Measurements from ENCODE around the gene F2RL3. TPM values are rescaled to one million over a fixed set of nuclear protein-coding genes. Genes with fewer than 3 reads are reported as not detected.

The F2RL3 gene
- total and polyA plus RNA-seq, 7 experiments from 2014 or later, result 0.16 to 0.19 TPM; not detected in 5

DNA sequence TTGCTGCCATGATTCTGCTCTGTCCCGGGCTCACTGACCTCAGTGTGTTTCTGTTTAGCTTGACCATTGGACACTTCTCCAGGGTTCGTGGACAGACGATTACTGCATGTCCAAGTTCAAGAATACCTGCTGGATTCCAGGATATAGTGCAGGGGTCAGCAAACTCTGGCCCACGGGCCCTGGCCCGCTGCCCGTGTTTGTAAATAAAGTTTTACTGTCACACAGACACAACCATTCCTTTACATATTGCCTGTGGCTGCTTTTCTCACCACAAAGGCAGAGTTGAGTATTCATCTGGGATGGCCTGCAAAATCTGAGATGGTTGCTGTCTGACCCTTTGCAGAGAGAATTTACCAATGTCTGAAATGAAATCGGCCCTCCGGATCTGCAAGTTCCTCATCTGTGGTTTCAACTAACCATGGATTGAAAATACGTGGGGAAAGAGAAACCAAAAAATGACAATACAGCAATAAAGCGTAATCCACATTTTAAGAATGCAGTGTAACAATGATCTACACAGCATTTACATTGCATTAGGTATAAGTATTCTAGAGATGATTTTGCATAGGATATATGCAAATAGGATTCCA, 25.9 kb upstream of the F2RL3 start:
- H3K27ac ChIP-seq (ENCODE audit: low read depth, low read length), result no peak overlapping the region
- Mint-ChIP-seq H3K4me3 (no peak overlapping the region), H3K36me3 (peaks cover 4 to 46% (median 17%) of the 10 kb centered on the region in 5 donors), H3K27me3 (no peaks in the 10 kb centered on the region), H3K27ac (no peak overlapping the region), H3K9me3 (no peaks in the 10 kb centered on the region), H3K4me1 (peaks cover 0 to 6% (median 0%) of the 10 kb centered on the region in 7 donors)
- no peaks in the 10 kb centered on the region for H3K9me3 ChIP-seq (ENCODE audit: control insufficient read depth in 2 of 3, low read length in 3 of 3)
- H3K4me3 ChIP-seq (ENCODE audit: low read length), result no peak overlapping the region
- DNase-seq (no peak), ATAC-seq (no peak)
- ChIA-PET POLR2A (no interaction called here), CTCF (no interaction called here)
- H3K4me1 ChIP-seq (ENCODE audit: control insufficient read depth in 2 of 2, insufficient read depth in 2 of 2, low read length in 2 of 2), result no peaks in the 10 kb centered on the region
- peaks cover 4 to 58% (median 12%) of the 10 kb centered on the region in 3 experiments for H3K36me3 ChIP-seq (ENCODE audit: control insufficient read depth in 2 of 3, insufficient read depth in 3 of 3, low read length in 3 of 3)
- intact Hi-C loops (cut with micrococcal nuclease), result no loop called here
- no peaks in the 10 kb centered on the region for H3K27me3 ChIP-seq (ENCODE audit: control insufficient read depth in 2 of 2, insufficient read depth in 2 of 2, low read length in 2 of 2)

DNA sequence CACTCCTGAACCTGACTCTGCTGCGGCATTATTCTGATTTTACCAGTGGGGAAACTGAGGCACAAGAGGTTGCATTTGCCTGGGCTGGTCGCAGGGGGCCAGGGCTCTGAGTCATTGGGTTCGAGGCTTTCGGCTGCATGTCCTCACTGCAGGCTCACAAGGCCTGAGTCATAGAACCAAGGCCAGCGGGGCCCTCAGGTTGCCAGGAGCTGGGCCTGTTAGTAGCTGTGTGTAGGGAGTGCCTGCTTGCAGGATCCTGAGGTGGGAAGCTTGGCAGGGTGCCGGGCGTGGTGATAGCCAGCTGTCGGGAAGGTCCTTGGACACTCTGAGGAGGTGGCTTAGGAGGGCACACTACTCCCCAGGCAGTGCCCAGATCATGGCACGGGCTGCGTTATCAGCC, 21.6 kb upstream of the F2RL3 start:
- H3K9me3 ChIP-seq (ENCODE audit: control insufficient read depth in 2 of 3, low read length in 3 of 3), result no peaks in the 10 kb centered on the region
- no peaks in the 10 kb centered on the region for H3K27me3 Mint-ChIP-seq
- peaks cover 4 to 45% (median 15%) of the 10 kb centered on the region in 5 donors for H3K36me3 Mint-ChIP-seq
- no peak overlapping the region for H3K4me3 ChIP-seq (ENCODE audit: low read length)
- intact Hi-C loops (cut with micrococcal nuclease), result no loop called here
- no peak for DNase-seq
- H3K4me1 Mint-ChIP-seq, result peaks cover 0 to 4% (median 0%) of the 10 kb centered on the region in 7 donors
- H3K27ac Mint-ChIP-seq, result no peak overlapping the region
- no peaks in the 10 kb centered on the region for H3K9me3 Mint-ChIP-seq
- H3K4me1 ChIP-seq (ENCODE audit: control insufficient read depth in 2 of 2, insufficient read depth in 2 of 2, low read length in 2 of 2), result no peaks in the 10 kb centered on the region
- ChIA-PET POLR2A (no interaction called here), CTCF (no interaction called here)
- ATAC-seq, result no peak
- no peak overlapping the region for H3K27ac ChIP-seq (ENCODE audit: low read depth, low read length)
- H3K27me3 ChIP-seq (ENCODE audit: control insufficient read depth in 2 of 2, insufficient read depth in 2 of 2, low read length in 2 of 2), result no peaks in the 10 kb centered on the region
- H3K4me3 Mint-ChIP-seq, result no peak overlapping the region
- peaks cover 9 to 90% (median 12%) of the 10 kb centered on the region in 3 experiments for H3K36me3 ChIP-seq (ENCODE audit: control insufficient read depth in 2 of 3, insufficient read depth in 3 of 3, low read length in 3 of 3)

DNA sequence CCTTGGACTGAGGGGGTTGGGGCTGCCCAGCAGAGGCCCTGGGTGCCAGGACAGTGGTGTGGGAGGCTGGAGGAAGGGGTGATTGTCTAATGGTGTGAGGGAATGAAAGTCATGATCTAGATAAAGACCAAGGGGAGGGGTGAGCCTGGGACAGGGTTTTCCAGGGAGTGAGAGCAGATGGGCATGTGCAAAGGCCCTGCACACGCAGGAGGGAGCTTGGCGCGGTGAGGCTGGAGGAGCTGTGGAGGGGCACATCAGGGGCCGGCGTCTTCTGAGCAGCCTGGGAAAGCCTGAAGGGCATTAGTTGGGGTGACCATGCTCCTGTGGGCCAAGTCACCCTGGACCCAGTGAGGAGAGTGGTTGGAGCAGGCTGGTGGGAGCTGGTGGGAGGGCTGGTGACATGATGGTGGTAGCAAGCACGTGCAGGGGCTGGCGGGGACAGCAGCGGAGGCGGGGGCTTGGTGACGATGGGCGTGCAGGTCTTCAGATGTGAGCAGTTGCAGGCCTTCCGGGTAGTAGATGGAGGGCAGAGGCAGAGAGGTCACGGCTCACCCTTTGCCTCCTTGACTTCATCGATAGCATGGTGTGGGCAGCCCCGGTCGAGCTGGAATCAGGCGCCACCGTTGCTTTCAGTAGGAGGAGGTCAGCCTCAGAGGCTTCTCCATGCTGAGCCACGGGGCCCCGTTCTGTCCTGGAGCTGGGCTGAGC, 20.2 kb upstream of the F2RL3 start:
- POLR2A ChIA-PET, result no interaction called here
- no peaks in the 10 kb centered on the region for H3K9me3 ChIP-seq (ENCODE audit: control insufficient read depth in 2 of 3, low read length in 3 of 3)
- DNase-seq, result no peak
- H3K4me3 ChIP-seq (ENCODE audit: low read length), result no peak overlapping the region
- H3K36me3 ChIP-seq (ENCODE audit: control insufficient read depth in 2 of 3, insufficient read depth in 3 of 3, low read length in 3 of 3), result peaks cover 4 to 86% (median 12%) of the 10 kb centered on the region in 3 experiments
- ATAC-seq, result no peak
- Mint-ChIP-seq H3K4me3 (no peak overlapping the region), H3K4me1 (peaks cover 0 to 5% (median under 1%) of the 10 kb centered on the region in 7 donors), H3K27me3 (no peaks in the 10 kb centered on the region), H3K9me3 (no peaks in the 10 kb centered on the region), H3K36me3 (peaks cover 4 to 36% (median 8%) of the 10 kb centered on the region in 5 donors), H3K27ac (peak overlapping the region in 1 of 9 donors; percentile 76)
- no peak overlapping the region for H3K27ac ChIP-seq (ENCODE audit: low read depth, low read length)
- no peaks in the 10 kb centered on the region for H3K27me3 ChIP-seq (ENCODE audit: control insufficient read depth in 2 of 2, insufficient read depth in 2 of 2, low read length in 2 of 2)
- CTCF ChIA-PET, result no interaction called here
- intact Hi-C loops (cut with micrococcal nuclease), result no loop called here
- no peaks in the 10 kb centered on the region for H3K4me1 ChIP-seq (ENCODE audit: control insufficient read depth in 2 of 2, insufficient read depth in 2 of 2, low read length in 2 of 2)

DNA sequence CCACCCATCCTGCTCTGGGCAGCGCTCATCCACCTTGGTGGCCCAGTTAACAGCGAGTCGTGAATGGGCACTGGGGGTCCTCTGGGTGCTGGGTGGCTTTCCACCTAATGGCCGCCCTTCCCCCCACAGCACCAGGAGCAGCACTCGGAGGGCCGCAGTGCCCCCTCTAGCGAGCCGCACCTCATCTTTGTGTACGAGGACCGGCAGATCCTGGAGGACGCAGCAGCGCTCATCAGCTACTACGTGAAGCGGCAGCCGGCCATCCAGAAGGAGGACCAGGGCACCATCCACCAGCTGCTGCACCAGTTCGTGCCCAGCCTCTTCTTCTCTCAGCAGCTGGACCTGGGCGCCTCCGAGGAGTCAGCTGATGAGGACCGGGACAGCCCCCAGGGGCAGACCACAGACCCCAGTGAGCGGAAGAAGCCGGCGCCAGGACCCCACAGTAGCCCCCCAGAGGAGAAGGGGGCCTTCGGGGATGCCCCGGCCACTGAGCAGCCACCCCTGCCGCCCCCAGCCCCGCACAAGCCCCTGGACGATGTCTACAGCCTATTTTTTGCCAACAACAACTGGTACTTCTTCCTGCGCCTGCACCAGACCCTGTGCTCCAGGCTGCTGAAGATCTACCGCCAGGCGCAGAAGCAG, 19.3 kb upstream of the F2RL3 start:
- peaks cover 4 to 81% (median 12%) of the 10 kb centered on the region in 3 experiments for H3K36me3 ChIP-seq (ENCODE audit: control insufficient read depth in 2 of 3, insufficient read depth in 3 of 3, low read length in 3 of 3)
- Mint-ChIP-seq H3K4me1 (peaks cover under 1 to 14% (median 9%) of the 10 kb centered on the region in 7 donors), H3K27ac (no peak overlapping the region), H3K9me3 (peaks cover 0 to 4% (median 0%) of the 10 kb centered on the region in 11 donors), H3K4me3 (no peak overlapping the region), H3K27me3 (no peaks in the 10 kb centered on the region), H3K36me3 (peaks cover 4 to 42% (median 13%) of the 10 kb centered on the region in 5 donors)
- POLR2A ChIA-PET, result no interaction called here
- CTCF ChIA-PET, result no interaction called here
- H3K27ac ChIP-seq (ENCODE audit: low read depth, low read length), result no peak overlapping the region
- H3K4me1 ChIP-seq (ENCODE audit: control insufficient read depth in 2 of 2, insufficient read depth in 2 of 2, low read length in 2 of 2), result peaks cover 0 to 6% of the 10 kb centered on the region in 2 donors
- H3K9me3 ChIP-seq (ENCODE audit: control insufficient read depth in 2 of 3, low read length in 3 of 3), result no peaks in the 10 kb centered on the region
- intact Hi-C loops (cut with micrococcal nuclease), result no loop called here
- DNase-seq, result no peak
- no peak for ATAC-seq
- no peaks in the 10 kb centered on the region for H3K27me3 ChIP-seq (ENCODE audit: control insufficient read depth in 2 of 2, insufficient read depth in 2 of 2, low read length in 2 of 2)
- H3K4me3 ChIP-seq (ENCODE audit: low read length), result no peak overlapping the region

DNA sequence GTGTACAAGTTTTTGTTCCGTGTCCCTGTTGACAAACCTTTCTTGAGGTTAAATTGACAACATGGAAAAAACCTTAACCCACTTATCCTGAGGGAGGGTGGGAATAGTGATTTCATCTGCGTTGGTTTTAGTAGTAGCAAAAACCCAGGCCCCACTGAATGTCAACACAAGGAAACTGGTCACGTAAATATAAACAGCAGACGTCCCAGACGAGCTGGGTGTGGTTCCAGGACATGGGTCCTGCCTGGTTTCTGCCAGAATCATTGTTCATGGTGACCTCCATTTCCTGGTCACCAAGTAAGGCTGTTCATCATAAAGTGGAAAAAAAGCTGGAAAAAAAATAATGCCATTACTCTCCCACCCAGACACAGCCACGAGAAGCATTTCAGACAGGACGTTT, 16.9 kb upstream of the F2RL3 start:
- no peak overlapping the region for H3K4me3 ChIP-seq (ENCODE audit: low read length)
- intact Hi-C loops (cut with micrococcal nuclease), result no loop called here
- H3K36me3 ChIP-seq (ENCODE audit: control insufficient read depth in 2 of 3, insufficient read depth in 3 of 3, low read length in 3 of 3), result peaks cover under 1 to 75% (median 4%) of the 10 kb centered on the region in 3 experiments
- peaks cover 8 to 19% (median 14%) of the 10 kb centered on the region in 7 donors for H3K4me1 Mint-ChIP-seq
- ChIA-PET POLR2A (interaction anchor here (0.7 kb wide), 1 partner anchor 166 kb away, joined by 3 read pairs; no protein-coding TSS in a partner anchor), CTCF (no interaction called here)
- H3K36me3 Mint-ChIP-seq, result peaks cover 0 to 46% (median 18%) of the 10 kb centered on the region in 5 donors
- H3K27me3 Mint-ChIP-seq, result no peaks in the 10 kb centered on the region
- H3K4me3 Mint-ChIP-seq, result no peak overlapping the region
- peaks cover 0 to 6% of the 10 kb centered on the region in 2 donors for H3K4me1 ChIP-seq (ENCODE audit: control insufficient read depth in 2 of 2, insufficient read depth in 2 of 2, low read length in 2 of 2)
- H3K9me3 Mint-ChIP-seq, result peaks cover 0 to 8% (median 0%) of the 10 kb centered on the region in 11 donors
- H3K9me3 ChIP-seq (ENCODE audit: control insufficient read depth in 2 of 3, low read length in 3 of 3), result no peaks in the 10 kb centered on the region
- no peak for DNase-seq
- no peak overlapping the region for H3K27ac ChIP-seq (ENCODE audit: low read depth, low read length)
- H3K27ac Mint-ChIP-seq, result no peak overlapping the region
- H3K27me3 ChIP-seq (ENCODE audit: control insufficient read depth in 2 of 2, insufficient read depth in 2 of 2, low read length in 2 of 2), result no peaks in the 10 kb centered on the region
- ATAC-seq, result no peak

DNA sequence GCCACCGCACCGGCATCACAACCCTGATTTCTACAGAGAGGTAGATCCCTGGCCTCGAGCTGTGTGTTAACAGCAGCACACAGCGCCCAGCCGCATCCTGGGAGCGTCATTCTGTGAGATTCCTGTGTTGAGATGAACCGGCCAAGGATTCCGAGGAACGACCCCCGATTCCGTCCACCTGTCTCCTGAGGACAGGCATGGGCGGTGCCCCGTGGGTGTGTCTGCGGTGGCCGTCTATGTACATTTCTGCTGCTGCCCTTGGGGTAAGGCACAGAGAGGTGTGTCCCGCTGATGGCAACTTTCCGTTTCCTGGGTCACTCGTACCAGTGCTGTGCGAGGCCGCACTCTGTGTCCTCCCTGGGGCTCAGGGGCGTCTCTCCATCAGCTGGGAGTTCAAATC, 16.1 kb upstream of the F2RL3 start:
- CTCF ChIA-PET, result no interaction called here
- ATAC-seq, result no peak
- H3K36me3 ChIP-seq (ENCODE audit: control insufficient read depth in 2 of 3, insufficient read depth in 3 of 3, low read length in 3 of 3), result peaks cover 4 to 75% (median 4%) of the 10 kb centered on the region in 3 experiments

More for the DNA sequence above, 16.1 kb upstream of the F2RL3 start:
- Mint-ChIP-seq H3K9me3 (peaks cover 0 to 8% (median 0%) of the 10 kb centered on the region in 11 donors), H3K27me3 (no peaks in the 10 kb centered on the region), H3K36me3 (peaks cover 4 to 51% (median 18%) of the 10 kb centered on the region in 5 donors), H3K27ac (no peak overlapping the region), H3K4me3 (no peak overlapping the region), H3K4me1 (peaks cover 8 to 19% (median 14%) of the 10 kb centered on the region in 7 donors)
- POLR2A ChIA-PET, result no interaction called here
- Histone ChIP-seq H3K4me3 (ENCODE audit: low read length) (no peak overlapping the region), H3K27me3 (ENCODE audit: control insufficient read depth in 2 of 2, insufficient read depth in 2 of 2, low read length in 2 of 2) (no peaks in the 10 kb centered on the region), H3K27ac (ENCODE audit: low read depth, low read length) (no peak overlapping the region), H3K4me1 (ENCODE audit: control insufficient read depth in 2 of 2, insufficient read depth in 2 of 2, low read length in 2 of 2) (peaks cover 0 to 6% of the 10 kb centered on the region in 2 donors), H3K9me3 (ENCODE audit: control insufficient read depth in 2 of 3, low read length in 3 of 3) (no peaks in the 10 kb centered on the region)
- DNase-seq, result no peak
- intact Hi-C loops (cut with micrococcal nuclease), result no loop called here
